IPS DF 6.9 (cell line): ENCODE results near the gene INO80.

Experiments
- DNase-seq: peaks from one replicate; pipeline ENCODE4 v3.0.0-alpha.2; 2013; ENCODE audit warnings: low read depth, low spot score
- H3K27ac ChIP-seq: one replicate; pipeline ENCODE4 v1.5.1; 2013; ENCODE audit warnings: low read length, control low read depth
- H3K27me3 ChIP-seq: 2 replicates; pipeline ENCODE4 v1.6.1; 2013; ENCODE audit warnings: mild to moderate bottlenecking, low read length; ENCODE audit not compliant: control insufficient read depth, insufficient read depth
- H3K36me3 ChIP-seq: 2 replicates; pipeline ENCODE4 v1.6.1; 2013; ENCODE audit warnings: low read length; ENCODE audit not compliant: control insufficient read depth, insufficient read depth
- H3K4me1 ChIP-seq: 2 replicates; pipeline ENCODE4 v1.6.1; 2013; ENCODE audit warnings: low read length; ENCODE audit not compliant: control insufficient read depth, insufficient read depth
- H3K4me3 ChIP-seq: 2 replicates; pipeline ENCODE4 v1.5.1; 2013; ENCODE audit warnings: mild to moderate bottlenecking, low read length
- H3K9me3 ChIP-seq: 2 replicates; pipeline ENCODE4 v1.6.1; 2013; ENCODE audit warnings: low read length, inconsistent platforms; ENCODE audit not compliant: control insufficient read depth, insufficient read depth
- WGBS: extraction: QIAGEN DNeasy Blood & Tissue Kit; methylation state at CpG from one replicate; pipeline ENCODE4 v1.1.7; 2013; ENCODE audit warnings: mixed read lengths, missing lambda C conversion rate; ENCODE audit not compliant: insufficient read length, insufficient coverage; 5-methylcytosine and 5-hydroxymethylcytosine counted together

Gene INO80

GRCh38 chr15:40942878-40943277 lies 173.2 kb downstream of the INO80 start:
- Histone ChIP-seq H3K4me3 (no peak overlapping the region), H3K4me1 (peaks cover 1% of the 10 kb centered on the region)

GRCh38 chr15:40942337-40942854 lies 173.7 kb downstream of the INO80 start:
- Histone ChIP-seq H3K4me1 (peaks cover 4% of the 10 kb centered on the region), H3K27ac (no peak overlapping the region), H3K9me3 (no peaks in the 10 kb centered on the region), H3K36me3 (no peaks in the 10 kb centered on the region), H3K27me3 (peaks cover 2% of the 10 kb centered on the region; the same call in 1 of the 2 replicates), H3K4me3 (peak overlapping the region; percentile 49; the same call in 1 of the 2 replicates)
- WGBS = no CpG with 5 or more reads among the region's 15 CpGs
- no peak for DNase-seq

More at GRCh38 chr15:40942878-40943277, 173.2 kb downstream of the INO80 start:
- H3K9me3 ChIP-seq = no peaks in the 10 kb centered on the region
- H3K27me3 ChIP-seq = peaks cover 2% of the 10 kb centered on the region; the same call in 1 of the 2 replicates
- no peak overlapping the region for H3K27ac ChIP-seq
- no peaks in the 10 kb centered on the region for H3K36me3 ChIP-seq
- no CpG with 5 or more reads among the region's 12 CpGs for WGBS
- no peak for DNase-seq

GRCh38 chr15:40941528-40942336 lies 174.3 kb downstream of the INO80 start:
- peaks cover 2% of the 10 kb centered on the region; the same call in 1 of the 2 replicates for H3K27me3 ChIP-seq
- peak overlapping the region; percentile 49; the same call in 1 of the 2 replicates for H3K4me3 ChIP-seq
- no peaks in the 10 kb centered on the region for H3K9me3 ChIP-seq
- no peaks in the 10 kb centered on the region for H3K36me3 ChIP-seq
- no peak for DNase-seq
- no peak overlapping the region for H3K27ac ChIP-seq
- no CpG with 5 or more reads among the region's 92 CpGs for WGBS
- peaks cover 4% of the 10 kb centered on the region for H3K4me1 ChIP-seq

GRCh38 chr15:40941068-40941527 lies 175.0 kb downstream of the INO80 start:
- no peaks in the 10 kb centered on the region for H3K9me3 ChIP-seq
- DNase-seq = no peak
- H3K27me3 ChIP-seq = peaks cover 2% of the 10 kb centered on the region; the same call in 1 of the 2 replicates
- peaks cover 4% of the 10 kb centered on the region for H3K4me1 ChIP-seq
- no peak overlapping the region for H3K27ac ChIP-seq
- H3K4me3 ChIP-seq = peak overlapping the region; percentile 48; the same call in 1 of the 2 replicates
- WGBS = no CpG with 5 or more reads among the region's 7 CpGs
- H3K36me3 ChIP-seq = no peaks in the 10 kb centered on the region

GRCh38 chr15:40940296-40940801 lies 175.7 kb downstream of the INO80 start:
- H3K9me3 ChIP-seq = no peaks in the 10 kb centered on the region
- H3K4me3 ChIP-seq = no peak overlapping the region
- H3K36me3 ChIP-seq = no peaks in the 10 kb centered on the region
- H3K27me3 ChIP-seq = peaks cover 2% of the 10 kb centered on the region; the same call in 1 of the 2 replicates
- no peak for DNase-seq
- WGBS = no CpG with 5 or more reads among the region's 15 CpGs
- no peak overlapping the region for H3K27ac ChIP-seq
- H3K4me1 ChIP-seq = peaks cover 4% of the 10 kb centered on the region

- WGBS = no CpG with 5 or more reads among the region's 6 CpGs
- H3K27me3 ChIP-seq = peaks cover 2% of the 10 kb centered on the region; the same call in 1 of the 2 replicates
- peaks cover 4% of the 10 kb centered on the region for H3K4me1 ChIP-seq
These were observed 177.6 kb downstream of the INO80 start for GRCh38 chr15:40938536-40938870.

GRCh38 chr15:40937762-40938535 lies 178.1 kb downstream of the INO80 start:
- DNase-seq = no peak
- no CpG with 5 or more reads among the region's 19 CpGs for WGBS
- Histone ChIP-seq H3K27ac (no peak overlapping the region), H3K27me3 (peaks cover 2% of the 10 kb centered on the region; the same call in 1 of the 2 replicates), H3K9me3 (no peaks in the 10 kb centered on the region), H3K36me3 (no peaks in the 10 kb centered on the region), H3K4me1 (peaks cover 4% of the 10 kb centered on the region), H3K4me3 (no peak overlapping the region)

More at GRCh38 chr15:40938536-40938870, 177.6 kb downstream of the INO80 start:
- no peaks in the 10 kb centered on the region for H3K36me3 ChIP-seq
- no peak for DNase-seq
- H3K27ac ChIP-seq = no peak overlapping the region
- H3K4me3 ChIP-seq = no peak overlapping the region
- H3K9me3 ChIP-seq = no peaks in the 10 kb centered on the region

GRCh38 chr15:40936709-40937666 lies 179.1 kb downstream of the INO80 start:
- Histone ChIP-seq H3K4me3 (no peak overlapping the region), H3K27ac (no peak overlapping the region), H3K9me3 (no peaks in the 10 kb centered on the region), H3K27me3 (peaks cover 2% of the 10 kb centered on the region; the same call in 1 of the 2 replicates), H3K36me3 (no peaks in the 10 kb centered on the region), H3K4me1 (peaks cover 4% of the 10 kb centered on the region)
- DNase-seq = no peak
- no CpG with 5 or more reads among the region's 15 CpGs for WGBS

- peaks cover 4% of the 10 kb centered on the region for H3K4me1 ChIP-seq
- no peak overlapping the region for H3K4me3 ChIP-seq
- no peak for DNase-seq
- no CpG with 5 or more reads among the region's 31 CpGs for WGBS
- no peaks in the 10 kb centered on the region for H3K36me3 ChIP-seq
- peaks cover 8% of the 10 kb centered on the region for H3K27me3 ChIP-seq
- no peaks in the 10 kb centered on the region for H3K9me3 ChIP-seq
- H3K27ac ChIP-seq = no peak overlapping the region
These were observed 179.8 kb downstream of the INO80 start for GRCh38 chr15:40936234-40936708.
